ENCODE results near the gene CDC42SE2.
A peak's percentile ranks its signal among the peaks of the same experiment; 100 is the strongest.

Gene CDC42SE2

GRCh38 chr5:131263648-131264450 is at the start of gene CDC42SE2:
TSS of gene CDC42SE2 (plus strand) at chr5:131264053. CDS start at chr5:131359494, 95,441 bp downstream.
- peak; percentile 36 for DNase-seq (ENCODE audit: low spot score)

- no peak for DNase-seq (ENCODE audit: low spot score)
These were observed 49.1 kb upstream of the CDC42SE2 start for GRCh38 chr5:131214609-131215227.

GRCh38 chr5:131217791-131218190 is 46.1 kb upstream of the CDC42SE2 start:
- DNase-seq (ENCODE audit: low spot score): no peak

- no peak for DNase-seq (ENCODE audit: low spot score)
These were observed 45.5 kb upstream of the CDC42SE2 start for GRCh38 chr5:131218392-131218791.

GRCh38 chr5:131220566-131220965 is 43.3 kb upstream of the CDC42SE2 start:
- no peak for DNase-seq (ENCODE audit: low spot score)

GRCh38 chr5:131221008-131221703 is 42.7 kb upstream of the CDC42SE2 start:
- DNase-seq (ENCODE audit: low spot score): no peak

- DNase-seq (ENCODE audit: low spot score): peak; percentile 13
These were observed 42.0 kb upstream of the CDC42SE2 start for GRCh38 chr5:131221888-131222287.

GRCh38 chr5:131222731-131223130 is 41.1 kb upstream of the CDC42SE2 start:
- DNase-seq (ENCODE audit: low spot score): no peak

- no peak for DNase-seq (ENCODE audit: low spot score)
These were observed 40.0 kb upstream of the CDC42SE2 start for GRCh38 chr5:131223751-131224386.

GRCh38 chr5:131224387-131225201 is 39.3 kb upstream of the CDC42SE2 start:
- DNase-seq (ENCODE audit: low spot score): no peak

- DNase-seq (ENCODE audit: low spot score): no peak
These were observed 38.4 kb upstream of the CDC42SE2 start for GRCh38 chr5:131225282-131225974.

GRCh38 chr5:131226899-131227298 is 37.0 kb upstream of the CDC42SE2 start:
- DNase-seq (ENCODE audit: low spot score): no peak

GRCh38 chr5:131228646-131229045 is 35.2 kb upstream of the CDC42SE2 start:
- no peak for DNase-seq (ENCODE audit: low spot score)

GRCh38 chr5:131229623-131230022 is 34.2 kb upstream of the CDC42SE2 start:
- DNase-seq (ENCODE audit: low spot score): no peak

GRCh38 chr5:131230406-131230805 is 33.4 kb upstream of the CDC42SE2 start:
- no peak for DNase-seq (ENCODE audit: low spot score)

- DNase-seq (ENCODE audit: low spot score): no peak
These were observed 24.2 kb upstream of the CDC42SE2 start for GRCh38 chr5:131239686-131240085.

- peak; percentile 9 for DNase-seq (ENCODE audit: low spot score)
These were observed 21.1 kb upstream of the CDC42SE2 start for GRCh38 chr5:131242728-131243255.

- DNase-seq (ENCODE audit: low spot score): no peak
These were observed 18.5 kb upstream of the CDC42SE2 start for GRCh38 chr5:131245312-131245711.

- no peak for DNase-seq (ENCODE audit: low spot score)
These were observed 17.9 kb upstream of the CDC42SE2 start for GRCh38 chr5:131245948-131246347.

GRCh38 chr5:131246504-131246903 is 17.3 kb upstream of the CDC42SE2 start:
- DNase-seq (ENCODE audit: low spot score): no peak
